ENCODE measurements around the gene ZNF579. TPM values are rescaled to one million over a fixed set of nuclear protein-coding genes. Genes with fewer than 3 reads are reported as not detected.
"Not testable (repeated sequence)": the region's sequence is repeated elsewhere in the genome, so short reads cannot be mapped to it uniquely, and the experiment has no call there.

ZNF579 gene
- total RNA-seq, 1 donor from 2014 or later = 2.1 TPM

- Histone ChIP-seq H3K79me2 (ENCODE audit: low read depth) (peaks cover 22% of the 10 kb centered on the region), H3K9ac (peak overlapping the region; percentile 86), H3K9me3 (ENCODE audit: low read depth) (no peaks in the 10 kb centered on the region), H3K36me3 (no peaks in the 10 kb centered on the region), H3K4me3 (peak overlapping the region; percentile 87), H2AFZ (replicated peaks) (no peak overlapping the region), H4K20me1 (ENCODE audit: low read depth) (peaks cover 9% of the 10 kb centered on the region), H3K27ac (no peak overlapping the region), H3K4me1 (no peaks in the 10 kb centered on the region), H3K27me3 (no peaks in the 10 kb centered on the region), H3F3A (ENCODE audit: low read depth) (peaks cover 23% of the 10 kb centered on the region), H3K4me2 (peak overlapping the region; percentile 94)
- no peak for TF ChIP-seq CTCF (IDR thresholded peaks at IDR 0.05)
- TF ChIP-seq EZH2 (IDR thresholded peaks at IDR 0.05) = no peak
- TF ChIP-seq EZH2phosphoT487 (IDR thresholded peaks at IDR 0.05) = no peak
- Mint-ChIP-seq H3K27ac (peak overlapping the region; percentile 50), H3K4me3 (peak overlapping the region; percentile 90), H3K36me3 (peaks cover 12% of the 10 kb centered on the region), H3K27me3 (ENCODE audit: insufficient read depth, low read depth) (peaks cover 2% of the 10 kb centered on the region), H3K9me3 (no peaks in the 10 kb centered on the region), H3K4me1 (peaks cover 11% of the 10 kb centered on the region)
- DNase-seq (ENCODE audit: low spot score) = no peak
Measured at GRCh38 chr19:55578761-55579747, 1.6 kb downstream of the ZNF579 start.

- peaks cover 2% of the 10 kb centered on the region for H3K27me3 Mint-ChIP-seq (ENCODE audit: insufficient read depth, low read depth)
- Histone ChIP-seq H3K4me1 (no peaks in the 10 kb centered on the region), H3K36me3 (no peaks in the 10 kb centered on the region), H3K4me3 (no peak overlapping the region), H2AFZ (replicated peaks) (no peak overlapping the region), H3K4me2 (no peak overlapping the region), H3K27me3 (no peaks in the 10 kb centered on the region), H4K20me1 (ENCODE audit: low read depth) (peaks cover 9% of the 10 kb centered on the region), H3K9ac (no peak overlapping the region), H3K79me2 (ENCODE audit: low read depth) (peaks cover 22% of the 10 kb centered on the region), H3F3A (ENCODE audit: low read depth) (peaks cover 21% of the 10 kb centered on the region), H3K27ac (no peak overlapping the region), H3K9me3 (ENCODE audit: low read depth) (no peaks in the 10 kb centered on the region)
- H3K36me3 Mint-ChIP-seq = peaks cover 12% of the 10 kb centered on the region
- H3K4me3 Mint-ChIP-seq = no peak overlapping the region
- no peak overlapping the region for H3K27ac Mint-ChIP-seq
- no peaks in the 10 kb centered on the region for H3K9me3 Mint-ChIP-seq
- DNase-seq (ENCODE audit: low spot score) = no peak
- TF ChIP-seq EZH2 (IDR thresholded peaks at IDR 0.05) (no peak), EZH2phosphoT487 (IDR thresholded peaks at IDR 0.05) (no peak), CTCF (IDR thresholded peaks at IDR 0.05) (no peak)
- peaks cover 11% of the 10 kb centered on the region for H3K4me1 Mint-ChIP-seq
Measured at GRCh38 chr19:55578031-55578760, 2.5 kb downstream of the ZNF579 start.

GRCh38 chr19:55576746-55577145, 3.9 kb downstream of the ZNF579 start:
- Mint-ChIP-seq H3K36me3 (peaks cover 12% of the 10 kb centered on the region), H3K4me1 (peaks cover 7% of the 10 kb centered on the region), H3K27ac (no peak overlapping the region), H3K4me3 (peak overlapping the region; percentile 56), H3K9me3 (no peaks in the 10 kb centered on the region), H3K27me3 (ENCODE audit: insufficient read depth, low read depth) (peaks cover 2% of the 10 kb centered on the region)
- peaks cover 22% of the 10 kb centered on the region for H3K79me2 ChIP-seq (ENCODE audit: low read depth)
- H3K27me3 ChIP-seq = no peaks in the 10 kb centered on the region
- H3K27ac ChIP-seq = no peak overlapping the region
- no peaks in the 10 kb centered on the region for H3K36me3 ChIP-seq
- peaks cover 9% of the 10 kb centered on the region for H4K20me1 ChIP-seq (ENCODE audit: low read depth)
- no peak for TF ChIP-seq EZH2phosphoT487 (IDR thresholded peaks at IDR 0.05)
- no peak for TF ChIP-seq EZH2 (IDR thresholded peaks at IDR 0.05)
- no peak for TF ChIP-seq CTCF (IDR thresholded peaks at IDR 0.05)
- no peak overlapping the region for H3K4me2 ChIP-seq
- no peak overlapping the region for H2AFZ ChIP-seq (replicated peaks)
- H3K9ac ChIP-seq = no peak overlapping the region
- no peaks in the 10 kb centered on the region for H3K9me3 ChIP-seq (ENCODE audit: low read depth)
- no peaks in the 10 kb centered on the region for H3K4me1 ChIP-seq
- H3K4me3 ChIP-seq = no peak overlapping the region
- DNase-seq (ENCODE audit: low spot score) = no peak
- peaks cover 18% of the 10 kb centered on the region for H3F3A ChIP-seq (ENCODE audit: low read depth)

GRCh38 chr19:55573929-55574328, 6.7 kb downstream of the ZNF579 start:
- not testable (repeated sequence) for H3K27ac ChIP-seq

GRCh38 chr19:55569477-55569876, 11.2 kb downstream of the ZNF579 start:
- not testable (repeated sequence) for H3K27ac Mint-ChIP-seq; DNase-seq (ENCODE audit: low spot score); H3K79me2 ChIP-seq (ENCODE audit: low read depth); H4K20me1 ChIP-seq (ENCODE audit: low read depth); H3K9me3 ChIP-seq (ENCODE audit: low read depth); H3K27me3 ChIP-seq; H3K27ac ChIP-seq; H3K36me3 Mint-ChIP-seq; H3K4me3 Mint-ChIP-seq; H3K27me3 Mint-ChIP-seq (ENCODE audit: insufficient read depth, low read depth); H3K4me1 ChIP-seq; H3K9ac ChIP-seq; H3K4me2 ChIP-seq; H3K9me3 Mint-ChIP-seq; H3K36me3 ChIP-seq; H2AFZ ChIP-seq (replicated peaks); H3K4me3 ChIP-seq; H3F3A ChIP-seq (ENCODE audit: low read depth)
- peaks cover 10% of the 10 kb centered on the region for H3K4me1 Mint-ChIP-seq

More at GRCh38 chr19:55573929-55574328, 6.7 kb downstream of the ZNF579 start:
- H3K36me3 Mint-ChIP-seq = peaks cover 12% of the 10 kb centered on the region
- not testable (repeated sequence) for H3K4me2 ChIP-seq; H3K9ac ChIP-seq; H3K79me2 ChIP-seq (ENCODE audit: low read depth); H3K27ac Mint-ChIP-seq; H3K4me3 Mint-ChIP-seq; H3K4me3 ChIP-seq; H3K36me3 ChIP-seq; H3K27me3 Mint-ChIP-seq (ENCODE audit: insufficient read depth, low read depth); H3K4me1 Mint-ChIP-seq; H2AFZ ChIP-seq (replicated peaks); DNase-seq (ENCODE audit: low spot score); H3K4me1 ChIP-seq; H4K20me1 ChIP-seq (ENCODE audit: low read depth); H3K9me3 Mint-ChIP-seq; H3K27me3 ChIP-seq; H3K9me3 ChIP-seq (ENCODE audit: low read depth)
- peaks cover 10% of the 10 kb centered on the region for H3F3A ChIP-seq (ENCODE audit: low read depth)

All from neural progenitor cell (in vitro differentiated cells).